Measurements from ENCODE around the gene ANKRD2.

ANKRD2 gene

DNA sequence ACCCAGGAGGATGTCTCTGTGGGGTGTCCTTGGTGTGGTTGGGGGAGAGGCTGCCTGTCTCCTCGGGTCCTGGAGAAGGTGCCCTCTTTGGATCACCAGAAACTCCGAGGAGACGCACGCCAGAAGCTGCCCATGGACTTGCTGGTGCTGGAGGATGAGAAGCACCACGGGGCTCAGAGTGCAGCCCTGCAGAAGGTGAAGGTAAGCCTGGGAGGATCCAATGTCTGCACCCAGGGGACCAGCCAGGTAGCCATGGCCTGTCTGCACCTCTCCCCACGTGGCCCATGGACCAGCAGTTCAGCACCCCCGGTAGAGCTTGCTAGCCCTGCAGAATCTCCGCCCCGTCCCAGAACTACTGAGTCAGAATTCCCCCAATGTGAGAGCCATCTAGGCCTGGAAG lies 5.1 kb downstream of the ANKRD2 start:
- Mint-ChIP-seq H3K9me3 (no peaks in the 10 kb centered on the region), H3K36me3 (no peaks in the 10 kb centered on the region), H3K4me3 (no peak overlapping the region), H3K4me1 (no peaks in the 10 kb centered on the region), H3K27me3 (no peaks in the 10 kb centered on the region), H3K27ac (no peak overlapping the region)

DNA sequence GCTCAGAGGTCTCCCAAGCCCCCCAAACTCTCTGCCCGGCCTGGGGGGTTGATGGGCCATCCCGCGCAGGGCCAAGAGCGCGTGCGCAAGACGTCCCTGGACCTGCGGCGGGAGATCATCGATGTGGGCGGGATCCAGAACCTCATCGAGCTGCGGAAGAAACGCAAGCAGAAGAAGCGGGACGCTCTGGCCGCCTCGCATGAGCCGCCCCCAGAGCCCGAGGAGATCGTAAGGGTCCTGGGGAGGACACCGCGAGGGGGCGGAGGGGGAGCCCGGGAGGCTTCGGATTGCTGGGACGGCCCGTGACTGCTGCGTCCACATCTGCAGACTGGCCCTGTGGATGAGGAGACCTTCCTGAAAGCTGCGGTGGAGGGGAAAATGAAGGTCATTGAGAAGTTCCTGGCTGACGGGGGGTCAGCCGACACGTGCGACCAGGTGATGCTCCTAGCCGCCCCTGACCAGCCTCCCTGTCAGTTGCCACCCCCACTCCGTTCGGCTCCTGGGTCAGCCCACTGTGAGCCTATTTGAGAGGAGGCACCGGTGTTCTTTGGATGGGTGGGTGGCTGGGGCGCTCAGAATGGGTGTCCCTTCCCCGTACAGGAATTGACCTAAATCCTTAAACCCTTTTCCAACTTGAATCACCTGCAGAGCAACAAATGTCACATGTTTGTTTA lies 5.7 kb downstream of the ANKRD2 start:
- Mint-ChIP-seq H3K36me3 (no peaks in the 10 kb centered on the region), H3K9me3 (no peaks in the 10 kb centered on the region), H3K4me1 (no peaks in the 10 kb centered on the region), H3K4me3 (no peak overlapping the region), H3K27ac (no peak overlapping the region), H3K27me3 (no peaks in the 10 kb centered on the region)

DNA sequence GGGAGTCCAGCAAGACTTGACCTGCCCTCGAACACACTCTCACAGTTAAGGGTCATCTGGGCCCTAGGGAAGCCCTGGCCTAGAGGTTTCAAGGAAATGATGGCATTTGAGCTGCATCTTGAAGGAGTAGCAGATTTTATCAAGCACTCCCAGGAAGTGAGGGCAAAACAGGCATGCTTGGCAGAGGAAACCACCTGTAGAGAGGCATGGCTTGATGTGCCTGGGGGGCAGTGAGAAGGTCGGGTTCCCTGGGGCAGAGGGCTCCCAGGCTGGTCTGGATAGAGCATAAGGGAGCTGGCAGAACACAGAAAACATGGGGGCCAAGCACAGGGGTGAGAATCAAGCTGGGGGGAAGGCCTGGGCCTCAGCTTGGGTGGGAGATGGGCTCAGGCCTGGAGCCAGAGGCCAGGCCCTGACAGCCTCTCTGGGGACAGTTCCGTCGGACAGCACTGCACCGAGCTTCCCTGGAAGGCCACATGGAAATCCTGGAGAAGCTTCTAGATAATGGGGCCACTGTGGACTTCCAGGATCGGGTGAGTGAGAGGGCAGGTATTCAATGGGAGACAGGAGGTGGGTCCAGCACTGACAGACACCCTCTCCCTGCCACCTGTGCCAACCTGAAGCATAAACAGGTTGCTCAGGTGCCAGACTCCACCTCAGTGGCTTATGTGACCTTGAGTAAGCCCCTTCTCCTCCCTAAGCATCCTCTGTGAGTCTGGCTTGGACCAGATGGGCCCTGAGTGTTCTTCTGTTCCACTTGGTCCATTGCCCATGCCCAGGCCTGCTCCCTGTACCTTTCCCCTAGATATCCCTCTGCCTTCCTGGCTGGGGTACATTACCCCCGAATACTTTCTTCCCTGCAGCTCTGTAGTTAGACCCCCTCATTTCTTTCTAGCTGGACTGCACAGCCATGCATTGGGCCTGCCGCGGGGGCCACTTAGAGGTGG lies 8.1 kb downstream of the ANKRD2 start:
- H3K9me3 Mint-ChIP-seq = no peaks in the 10 kb centered on the region
- H3K4me3 Mint-ChIP-seq = no peak overlapping the region
- H3K36me3 Mint-ChIP-seq = no peaks in the 10 kb centered on the region
- H3K27ac Mint-ChIP-seq = no peak overlapping the region
- H3K27me3 Mint-ChIP-seq = no peaks in the 10 kb centered on the region
- H3K4me1 Mint-ChIP-seq = no peaks in the 10 kb centered on the region

DNA sequence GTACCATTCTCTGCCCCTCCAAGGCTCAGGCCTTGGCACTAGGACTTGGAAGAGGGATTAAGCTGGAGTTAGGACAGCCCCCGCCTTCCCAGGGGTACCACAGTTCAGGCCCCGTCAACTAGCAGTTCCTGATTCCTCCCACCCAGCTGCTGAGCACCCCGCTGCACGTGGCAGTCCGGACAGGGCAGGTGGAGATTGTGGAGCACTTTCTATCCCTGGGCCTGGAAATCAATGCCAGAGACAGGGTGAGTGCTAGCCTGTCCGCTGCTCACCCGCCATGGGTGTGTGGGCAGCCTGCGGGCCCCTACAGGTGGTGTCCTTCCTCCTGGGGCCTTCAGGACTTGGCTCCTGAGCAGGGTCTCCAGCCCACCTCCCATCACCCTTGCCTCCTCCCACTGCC lies 9.6 kb downstream of the ANKRD2 start:
- Mint-ChIP-seq H3K4me1 (no peaks in the 10 kb centered on the region), H3K27me3 (no peaks in the 10 kb centered on the region), H3K4me3 (no peak overlapping the region)

DNA sequence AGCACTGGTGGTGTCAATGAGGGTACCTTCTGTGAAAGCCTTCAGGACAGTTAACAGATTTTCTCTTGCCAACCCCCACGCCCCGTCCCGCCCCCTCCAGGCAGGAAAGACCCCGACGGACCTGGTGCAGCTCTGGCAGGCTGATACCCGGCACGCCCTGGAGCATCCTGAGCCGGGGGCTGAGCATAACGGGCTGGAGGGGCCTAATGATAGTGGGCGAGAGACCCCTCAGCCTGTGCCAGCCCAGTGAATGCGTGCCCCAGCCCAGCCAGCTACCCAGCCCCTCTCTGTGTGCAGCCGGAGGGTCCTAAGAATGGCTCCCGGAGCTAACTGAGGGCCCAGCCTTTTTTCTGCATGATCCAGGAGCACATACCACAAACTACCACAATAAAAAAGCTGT lies 10.9 kb downstream of the ANKRD2 start:
- Mint-ChIP-seq H3K9me3 (no peaks in the 10 kb centered on the region), H3K4me3 (no peak overlapping the region), H3K36me3 (no peaks in the 10 kb centered on the region), H3K4me1 (no peaks in the 10 kb centered on the region), H3K27ac (no peak overlapping the region), H3K27me3 (no peaks in the 10 kb centered on the region)

More for the DNA sequence above, 9.6 kb downstream of the ANKRD2 start:
- H3K36me3 Mint-ChIP-seq = no peaks in the 10 kb centered on the region
- H3K9me3 Mint-ChIP-seq = no peaks in the 10 kb centered on the region
- H3K27ac Mint-ChIP-seq = no peak overlapping the region

DNA sequence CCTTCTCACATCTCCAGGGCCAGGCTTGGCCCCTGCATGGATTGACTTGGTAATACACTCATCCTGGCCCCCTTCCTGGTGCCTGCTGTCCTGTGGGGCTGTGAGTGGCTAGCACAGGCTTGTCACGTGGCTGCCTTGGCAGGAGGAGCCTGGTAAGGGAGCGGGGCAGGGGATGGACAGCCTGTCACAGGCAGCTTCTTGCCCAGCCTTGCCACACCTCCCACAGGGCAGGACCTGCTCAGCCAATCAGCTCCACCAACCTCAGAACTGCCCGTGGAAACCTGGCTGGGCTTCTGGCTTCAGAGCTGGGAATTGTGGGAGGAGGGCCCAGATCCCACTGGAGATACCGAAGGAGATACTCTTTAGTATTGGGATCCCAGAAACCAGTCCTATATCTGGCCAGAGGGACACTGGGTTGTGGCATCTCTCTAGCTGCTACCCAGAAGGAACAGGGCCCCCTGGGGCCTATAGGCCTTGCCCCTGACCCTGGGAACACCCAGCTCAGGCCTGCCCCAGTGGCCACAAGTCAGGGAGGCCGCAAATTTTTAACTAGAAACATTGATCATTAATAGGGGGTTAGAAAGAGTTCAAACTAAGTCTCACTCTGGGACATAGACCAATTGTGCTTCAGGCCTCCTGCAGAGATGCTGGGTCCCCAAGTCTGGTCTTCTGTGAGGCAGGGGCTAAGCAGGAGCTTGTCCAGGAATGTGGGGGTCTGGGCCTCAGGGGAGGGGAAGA lies 11.7 kb downstream of the ANKRD2 start, which contains the start of gene HOGA1:
Gene HOGA1, plus strand, starts transcription at position 330 of the 738 bp plus-strand sequence. Its CDS starts 315 bp downstream, at position 645.
- no peaks in the 10 kb centered on the region for H3K36me3 Mint-ChIP-seq
- H3K4me3 Mint-ChIP-seq = no peak within 1 kb of the TSS
- no peaks in the 10 kb centered on the region for H3K9me3 Mint-ChIP-seq
- no peak within 1 kb of the TSS for H3K27ac Mint-ChIP-seq
- no peaks in the 10 kb centered on the region for H3K4me1 Mint-ChIP-seq
- H3K27me3 Mint-ChIP-seq = no peaks in the 10 kb centered on the region

DNA sequence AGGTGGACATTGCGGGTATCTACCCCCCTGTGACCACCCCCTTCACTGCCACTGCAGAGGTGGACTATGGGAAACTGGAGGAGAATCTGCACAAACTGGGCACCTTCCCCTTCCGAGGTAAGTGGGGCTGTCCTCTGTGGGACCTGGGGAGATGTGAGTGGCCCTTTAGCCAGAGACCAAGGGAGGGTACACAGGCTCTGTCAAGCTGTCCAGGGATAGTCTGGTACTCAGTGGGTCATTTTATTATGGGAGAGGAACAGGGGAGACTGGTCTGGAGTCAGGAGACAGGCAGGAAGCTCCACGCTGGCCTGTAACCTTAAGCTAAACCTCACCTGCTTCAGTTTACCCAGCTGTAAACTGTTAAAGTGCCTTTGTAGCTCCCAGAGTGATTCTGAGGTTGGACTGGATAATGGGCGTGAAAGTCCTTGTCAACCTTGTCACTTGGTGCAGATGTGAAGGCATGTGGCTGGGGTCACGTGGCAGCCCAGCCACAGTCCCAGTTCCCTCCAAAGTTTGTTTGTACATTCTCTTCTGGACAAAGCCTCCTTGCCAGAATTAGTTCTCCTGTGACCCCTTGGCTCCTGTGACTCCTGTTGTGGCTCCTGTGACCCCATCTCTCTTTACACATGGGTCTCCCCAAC lies 12.3 kb downstream of the ANKRD2 start:
- no peak overlapping the region for H3K27ac Mint-ChIP-seq
- no peaks in the 10 kb centered on the region for H3K9me3 Mint-ChIP-seq
- no peak overlapping the region for H3K4me3 Mint-ChIP-seq
- no peaks in the 10 kb centered on the region for H3K36me3 Mint-ChIP-seq
- H3K4me1 Mint-ChIP-seq = no peaks in the 10 kb centered on the region
- no peaks in the 10 kb centered on the region for H3K27me3 Mint-ChIP-seq

DNA sequence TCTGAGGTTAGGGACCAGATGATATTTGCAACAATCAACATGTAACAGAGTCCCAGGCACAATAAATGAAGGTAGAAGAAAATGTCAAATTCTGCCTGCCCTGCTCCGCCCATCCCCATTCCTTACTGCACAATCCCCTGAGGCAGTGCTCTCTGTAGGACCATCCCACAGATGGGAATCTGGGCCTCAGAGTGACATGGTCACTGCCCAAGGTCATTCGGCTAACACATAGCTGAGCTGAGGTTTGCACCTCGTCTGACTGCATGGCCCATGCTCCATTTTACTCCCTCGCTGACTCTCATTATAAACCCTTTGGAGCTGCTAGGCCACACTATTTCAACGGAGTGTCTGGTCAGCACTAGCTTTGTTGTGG lies 12.8 kb downstream of the ANKRD2 start:
- Mint-ChIP-seq H3K36me3 (no peaks in the 10 kb centered on the region), H3K27ac (no peak overlapping the region), H3K27me3 (no peaks in the 10 kb centered on the region), H3K9me3 (no peaks in the 10 kb centered on the region), H3K4me3 (no peak overlapping the region), H3K4me1 (no peaks in the 10 kb centered on the region)

DNA sequence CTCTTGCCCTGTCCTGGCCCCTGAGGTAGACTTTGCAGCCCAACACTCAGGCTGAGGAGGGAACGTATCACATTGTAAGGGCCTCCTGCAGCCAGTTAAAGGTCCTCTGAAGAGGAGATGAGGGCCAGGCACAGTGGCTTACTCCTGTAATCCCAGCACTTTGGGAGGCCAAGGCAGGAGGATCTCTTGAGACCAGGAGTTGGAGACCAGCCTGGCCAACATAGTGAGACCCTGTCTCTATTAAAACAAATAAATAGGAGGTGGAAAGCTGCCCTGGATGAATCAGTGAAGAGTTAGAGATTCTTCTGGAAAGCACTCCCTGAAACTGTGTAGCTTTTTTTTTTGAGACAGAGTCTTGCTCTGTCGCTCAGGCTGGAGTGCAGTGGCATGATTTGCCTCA lies 14.6 kb downstream of the ANKRD2 start:
- H3K4me3 Mint-ChIP-seq = no peak overlapping the region
- H3K36me3 Mint-ChIP-seq = no peaks in the 10 kb centered on the region
- no peaks in the 10 kb centered on the region for H3K9me3 Mint-ChIP-seq
- no peaks in the 10 kb centered on the region for H3K27me3 Mint-ChIP-seq
- H3K4me1 Mint-ChIP-seq = no peaks in the 10 kb centered on the region
- no peak overlapping the region for H3K27ac Mint-ChIP-seq

DNA sequence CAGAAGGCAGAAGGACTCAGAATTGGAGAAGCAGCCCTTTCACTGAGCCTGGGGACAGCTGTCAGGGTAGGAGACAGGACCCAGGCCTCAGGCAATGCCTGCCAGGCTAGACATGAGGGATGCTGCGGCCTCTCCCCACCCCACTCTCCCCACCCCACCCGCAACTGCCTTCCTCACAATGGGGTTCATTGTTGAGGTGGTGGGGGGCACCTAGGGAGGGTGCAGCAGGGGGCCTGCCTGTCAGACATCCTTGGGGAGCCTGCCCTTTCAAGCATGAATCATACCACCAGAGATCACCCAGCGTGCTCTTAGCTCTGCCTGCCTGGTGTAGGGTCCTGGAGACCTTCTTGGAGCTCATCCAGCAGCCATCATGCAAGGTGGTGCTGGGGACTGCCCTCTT lies 16.9 kb downstream of the ANKRD2 start, which contains the start of gene C10orf62:
Gene C10orf62, plus strand, starts transcription at position 243 of the 400 bp plus-strand sequence. CDS start 177 bp downstream, outside the sequence.
- H3K4me1 Mint-ChIP-seq = no peaks in the 10 kb centered on the region
- H3K27ac Mint-ChIP-seq = no peak within 1 kb of the TSS
- H3K36me3 Mint-ChIP-seq = no peaks in the 10 kb centered on the region
- no peaks in the 10 kb centered on the region for H3K9me3 Mint-ChIP-seq
- H3K4me3 Mint-ChIP-seq = no peak within 1 kb of the TSS
- H3K27me3 Mint-ChIP-seq = no peaks in the 10 kb centered on the region

DNA sequence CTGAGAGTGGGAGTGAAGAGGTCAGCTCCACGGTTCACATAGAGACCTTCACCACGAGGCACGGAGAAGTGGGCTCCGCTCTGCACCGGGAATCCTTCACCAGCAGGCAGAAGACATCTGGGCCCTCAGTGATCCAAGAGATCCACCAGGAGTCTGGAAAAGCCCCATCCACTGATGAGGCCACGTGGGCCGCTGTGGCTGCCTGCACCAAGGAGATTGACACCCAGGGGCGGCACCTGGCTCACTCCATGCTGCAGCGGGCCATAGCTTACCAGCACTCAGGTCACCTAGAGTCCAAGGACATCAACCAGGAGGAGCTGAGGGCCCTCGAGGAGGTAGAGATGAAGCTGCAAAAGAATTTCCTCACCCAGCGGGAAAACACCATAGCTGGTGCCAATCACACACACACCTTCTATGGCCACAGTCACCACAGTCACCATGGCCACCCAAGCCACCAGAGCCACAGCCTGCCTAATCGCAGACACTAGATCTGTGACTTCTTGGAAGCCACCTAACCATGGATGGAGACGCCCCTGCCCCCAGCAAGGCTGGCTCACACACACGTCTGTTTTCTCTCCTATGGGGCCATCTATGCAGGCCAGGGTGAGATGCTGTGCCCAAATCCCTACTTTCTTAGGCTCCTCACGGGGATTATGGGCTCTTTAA lies 17.6 kb downstream of the ANKRD2 start:
- no peaks in the 10 kb centered on the region for H3K36me3 Mint-ChIP-seq
- H3K4me1 Mint-ChIP-seq = no peaks in the 10 kb centered on the region
- H3K9me3 Mint-ChIP-seq = no peaks in the 10 kb centered on the region
- H3K4me3 Mint-ChIP-seq = no peak overlapping the region
- no peak overlapping the region for H3K27ac Mint-ChIP-seq
- no peaks in the 10 kb centered on the region for H3K27me3 Mint-ChIP-seq

DNA sequence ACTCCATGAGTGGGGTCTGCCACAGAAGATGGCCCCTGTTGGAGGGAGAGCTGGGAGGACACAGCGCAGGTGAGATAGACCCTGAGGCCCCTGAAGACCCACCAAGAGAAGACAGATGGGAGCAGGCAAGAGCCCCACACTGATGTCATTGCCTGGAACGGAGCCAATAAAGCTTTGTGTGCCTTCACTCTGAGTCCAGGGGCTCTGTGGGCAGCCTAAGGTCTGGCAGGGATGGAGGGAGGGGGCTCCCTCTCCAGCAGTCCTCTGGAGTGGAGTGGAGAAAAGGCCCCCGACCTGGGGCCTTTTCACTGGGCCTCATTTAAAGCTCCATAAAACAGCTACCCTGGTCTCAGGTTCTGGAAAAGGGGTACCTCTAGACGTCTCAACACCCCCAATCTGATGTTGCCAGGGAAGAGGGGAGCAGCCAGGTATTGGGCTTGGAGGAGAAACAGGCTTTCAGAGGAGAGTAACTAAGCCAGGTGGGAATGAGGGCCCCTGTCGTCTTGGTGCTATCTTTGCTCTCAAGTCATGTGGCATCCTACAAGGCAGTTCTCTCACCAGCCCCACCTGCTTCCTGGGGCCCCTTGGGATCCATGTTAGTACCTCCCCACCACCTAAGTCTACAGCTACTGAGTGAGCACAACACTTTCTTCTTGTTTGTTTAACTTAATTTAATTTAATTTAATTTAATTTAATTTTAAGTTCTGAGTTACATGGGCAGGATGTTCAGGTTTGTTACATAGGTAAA lies 18.3 kb downstream of the ANKRD2 start:
- Mint-ChIP-seq H3K27me3 (no peaks in the 10 kb centered on the region), H3K27ac (no peak overlapping the region), H3K36me3 (no peaks in the 10 kb centered on the region), H3K4me3 (no peak overlapping the region), H3K4me1 (no peaks in the 10 kb centered on the region), H3K9me3 (no peaks in the 10 kb centered on the region)

DNA sequence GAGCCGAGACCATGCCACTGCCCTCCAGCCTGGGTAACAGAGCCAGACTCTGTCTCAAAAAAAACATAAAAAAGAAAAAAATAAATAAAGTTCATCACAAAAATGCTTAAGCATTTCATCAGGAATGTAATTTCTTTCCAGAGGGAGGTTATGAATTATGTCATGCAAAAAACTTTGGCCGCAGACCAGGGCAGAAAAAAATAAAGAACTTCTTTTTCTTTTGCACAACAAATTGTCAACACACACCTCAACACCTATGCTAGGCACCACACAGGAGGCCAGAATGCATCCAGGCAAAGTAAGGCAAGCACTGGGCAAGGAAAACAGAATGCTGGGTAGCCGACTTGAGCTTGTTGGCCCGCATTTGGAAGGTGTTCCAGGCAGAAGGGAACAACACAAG lies 20.8 kb downstream of the ANKRD2 start:
- H3K27ac Mint-ChIP-seq = no peak overlapping the region
- no peak overlapping the region for H3K4me3 Mint-ChIP-seq
- no peaks in the 10 kb centered on the region for H3K27me3 Mint-ChIP-seq
- no peaks in the 10 kb centered on the region for H3K9me3 Mint-ChIP-seq
- no peaks in the 10 kb centered on the region for H3K4me1 Mint-ChIP-seq
- H3K36me3 Mint-ChIP-seq = no peaks in the 10 kb centered on the region
